Lung (tissue), 12 donors: ENCODE measurements around the gene ASIC1. TPM values are rescaled to one million over a fixed set of nuclear protein-coding genes. Genes with fewer than 3 reads are reported as not detected.

Experiments
- ATAC-seq: fragments of 200-7000 bp; cut with Tn5 transposase; one replicate; pipeline ENCODE4 v1.9.1; 2020; ENCODE audit warnings: moderate number of reproducible peaks; ENCODE audit not compliant: insufficient read depth, low FRiP score
- DNase-seq, 3 donors: peaks; one replicate each; pipeline ENCODE4 v3.0.0-alpha.2; 2013 to 2017
- H3K27ac ChIP-seq, 2 donors: one replicate each; pipeline ENCODE4 v1.5.1; 2013; ENCODE audit warnings: mild to moderate bottlenecking in 2 of 2, moderate library complexity in 2 of 2, control low read depth in 1 of 2, inconsistent platforms in 1 of 2, low read depth in 1 of 2, low read length in 1 of 2
- H3K27me3 ChIP-seq, 3 donors: one replicate each; pipeline ENCODE4 v1.5.1; 2013; ENCODE audit warnings: low read length in 2 of 3; ENCODE audit not compliant: control insufficient read depth in 3 of 3, insufficient read depth in 3 of 3
- H3K36me3 ChIP-seq, 4 donors: one replicate each; pipeline ENCODE4 v1.5.1; 2013; ENCODE audit warnings: low read length in 4 of 4, mild to moderate bottlenecking in 1 of 4, moderate library complexity in 1 of 4; ENCODE audit not compliant: control insufficient read depth in 4 of 4, insufficient read depth in 4 of 4
- H3K4me1 ChIP-seq, 5 donors: one replicate each; pipeline ENCODE4 v1.5.1; 2013; ENCODE audit warnings: low read length in 5 of 5, mild to moderate bottlenecking in 2 of 5, moderate library complexity in 1 of 5; ENCODE audit not compliant: control insufficient read depth in 5 of 5, insufficient read depth in 5 of 5
- H3K4me3 ChIP-seq: one replicate; pipeline ENCODE4 v1.5.1; 2013; ENCODE audit warnings: mild to moderate bottlenecking, control low read depth, moderate library complexity
- H3K9ac ChIP-seq, 2 donors: one replicate each; pipeline ENCODE4 v1.5.1; 2013; ENCODE audit warnings: low read length in 2 of 2, control low read depth in 1 of 2; ENCODE audit not compliant: insufficient read depth in 1 of 2
- H3K9me3 ChIP-seq, 4 donors: one replicate each; pipeline ENCODE4 v1.5.1; 2013; ENCODE audit warnings: low read length in 3 of 4, mild to moderate bottlenecking in 1 of 4, moderate library complexity in 1 of 4; ENCODE audit not compliant: control insufficient read depth in 4 of 4, insufficient read depth in 3 of 4
- WGBS, 2 donors: extraction: QIAGEN DNeasy Blood & Tissue Kit; methylation state at CpG; one replicate each; pipeline ENCODE4 v1.1.7; 2013; 5-methylcytosine and 5-hydroxymethylcytosine counted together
- polyA plus RNA-seq, 2 donors: library from polyadenylated mRNA; stranded (reverse); fragments of 200-250 nt; gene quantifications; one replicate each; pipeline ENCODE4 v1.2.1, GENCODE V29; 2013
- total RNA-seq, 2 donors: library from RNA; depleted of rRNA in 1 of 2; stranded (reverse); fragments of >200 nt in 1 of 2; gene quantifications; one replicate each; pipeline ENCODE4 v1.2.1, GENCODE V29; 2014 to 2021
- TF ChIP-seq, protein P1 (sequence below): IDR thresholded peaks from 2 replicates; pipeline ENCODE4 v1.5.1; 2012; ENCODE audit warnings: mild to moderate bottlenecking; ENCODE audit errors: control extremely low read depth, extremely low read depth
- donor health status: control.
- donor health status: control.
- donor health status: Bipolar disorder and iron deficiency.
- donor health status: healthy.
- donor health status: DM: yes; HTN: yes; CAD: no.

Gene ASIC1
- total and polyA plus RNA-seq, 4 donors: 0.41 to 2.0 (median 1.3) TPM

DNA sequence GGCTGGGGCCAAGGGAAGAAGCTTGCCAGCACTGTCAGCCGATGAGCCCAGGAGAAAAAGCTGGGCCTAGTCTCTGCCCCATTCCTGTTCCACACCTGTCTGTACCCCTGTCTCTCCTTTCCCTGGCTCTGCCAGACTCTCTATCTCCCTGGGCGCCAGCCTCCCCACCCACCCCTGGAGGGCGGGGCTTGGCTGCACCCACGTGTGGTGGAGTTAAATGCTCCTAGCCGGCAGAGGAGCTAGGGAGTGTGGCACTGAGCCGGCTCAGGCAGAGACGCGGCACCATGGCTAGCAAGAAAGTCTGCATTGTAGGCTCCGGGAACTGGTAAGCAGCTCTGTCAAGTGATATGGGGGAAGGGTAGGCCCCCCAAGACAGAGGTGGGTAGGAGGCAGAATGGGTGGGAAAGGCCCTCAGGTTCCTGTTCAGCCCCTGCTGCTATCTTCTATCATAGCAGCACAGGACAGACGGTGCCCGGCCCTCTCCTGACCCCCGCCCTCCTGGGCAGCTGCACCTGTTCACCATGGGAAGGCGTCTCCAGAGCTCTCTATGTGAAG lies 46.4 kb downstream of the ASIC1 start, which contains the start of gene GPD1:
Gene GPD1 (plus strand): TSS at position 242 of the 555 bp plus-strand sequence. CDS start 43 bp downstream, at position 285.
- no peak within 1 kb of the TSS for H3K4me3 ChIP-seq
- DNase-seq: peak; percentile 29 to 52 (median 52)
- peak within 1 kb of the TSS in 1 of 2 donors; percentile 20 for H3K27ac ChIP-seq
- peaks cover 0 to 9% (median 0%) of the 10 kb centered on the region in 5 donors for H3K4me1 ChIP-seq
- peaks cover 8 to 17% (median 13%) of the 10 kb centered on the region in 4 donors for H3K36me3 ChIP-seq
- 32 to 57% methylated on average over 13 of the region's 13 CpGs for WGBS, 2 donors
- no peaks in the 10 kb centered on the region for H3K27me3 ChIP-seq
- no peaks in the 10 kb centered on the region for H3K9me3 ChIP-seq
- peak; percentile 67 for ATAC-seq
- no peak within 1 kb of the TSS for H3K9ac ChIP-seq
- TF ChIP-seq, protein P1, sequence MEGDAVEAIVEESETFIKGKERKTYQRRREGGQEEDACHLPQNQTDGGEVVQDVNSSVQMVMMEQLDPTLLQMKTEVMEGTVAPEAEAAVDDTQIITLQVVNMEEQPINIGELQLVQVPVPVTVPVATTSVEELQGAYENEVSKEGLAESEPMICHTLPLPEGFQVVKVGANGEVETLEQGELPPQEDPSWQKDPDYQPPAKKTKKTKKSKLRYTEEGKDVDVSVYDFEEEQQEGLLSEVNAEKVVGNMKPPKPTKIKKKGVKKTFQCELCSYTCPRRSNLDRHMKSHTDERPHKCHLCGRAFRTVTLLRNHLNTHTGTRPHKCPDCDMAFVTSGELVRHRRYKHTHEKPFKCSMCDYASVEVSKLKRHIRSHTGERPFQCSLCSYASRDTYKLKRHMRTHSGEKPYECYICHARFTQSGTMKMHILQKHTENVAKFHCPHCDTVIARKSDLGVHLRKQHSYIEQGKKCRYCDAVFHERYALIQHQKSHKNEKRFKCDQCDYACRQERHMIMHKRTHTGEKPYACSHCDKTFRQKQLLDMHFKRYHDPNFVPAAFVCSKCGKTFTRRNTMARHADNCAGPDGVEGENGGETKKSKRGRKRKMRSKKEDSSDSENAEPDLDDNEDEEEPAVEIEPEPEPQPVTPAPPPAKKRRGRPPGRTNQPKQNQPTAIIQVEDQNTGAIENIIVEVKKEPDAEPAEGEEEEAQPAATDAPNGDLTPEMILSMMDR: no peak

DNA sequence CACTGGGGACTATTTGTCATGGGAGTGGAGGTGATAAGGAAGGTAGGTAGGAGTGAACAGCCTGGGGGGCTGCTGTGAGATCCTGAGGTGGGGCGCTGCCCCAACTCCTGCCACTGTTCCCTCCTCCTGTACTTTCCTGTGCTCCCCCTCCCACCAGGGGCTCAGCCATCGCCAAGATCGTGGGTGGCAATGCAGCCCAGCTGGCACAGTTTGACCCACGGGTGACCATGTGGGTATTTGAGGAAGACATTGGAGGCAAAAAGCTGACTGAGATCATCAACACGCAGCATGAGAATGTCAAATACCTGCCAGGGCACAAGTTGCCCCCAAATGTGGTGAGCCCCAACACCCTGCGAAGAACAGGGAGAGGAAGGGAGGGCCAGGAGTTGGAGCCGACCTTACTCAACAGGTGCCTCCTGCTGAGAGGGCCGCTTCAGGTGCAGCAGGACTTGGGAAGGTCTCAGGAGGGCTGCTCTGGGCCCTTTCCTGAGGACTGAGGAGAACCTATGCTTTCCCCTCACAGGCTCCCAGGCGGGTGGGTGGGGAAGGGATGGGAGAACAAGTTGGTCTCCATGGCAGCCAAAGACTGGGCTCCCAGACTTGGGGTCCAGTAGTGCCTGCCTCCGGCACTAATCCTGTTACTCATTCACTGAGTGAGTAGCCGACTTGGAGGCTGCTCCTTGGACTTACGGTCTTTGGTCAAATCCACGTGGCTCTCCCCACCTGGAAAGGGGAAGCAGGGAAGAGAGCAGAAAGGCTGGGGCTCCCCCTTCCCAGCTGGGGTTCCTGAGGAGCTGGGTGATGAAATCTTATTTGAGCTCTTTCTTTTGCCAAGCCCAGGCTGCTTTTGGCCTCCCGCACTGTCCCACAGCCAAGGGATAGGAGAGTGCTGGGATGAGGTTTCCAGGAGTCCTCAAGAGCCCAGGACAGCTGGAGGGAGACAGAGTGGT lies 47.3 kb downstream of the ASIC1 start:
- Histone ChIP-seq H3K4me1 (peaks cover 0 to 9% (median 0%) of the 10 kb centered on the region in 5 donors), H3K36me3 (peaks cover 3 to 8% (median 5%) of the 10 kb centered on the region in 4 donors), H3K9me3 (no peaks in the 10 kb centered on the region), H3K27me3 (no peaks in the 10 kb centered on the region), H3K9ac (no peak overlapping the region), H3K4me3 (no peak overlapping the region), H3K27ac (no peak overlapping the region)
- DNase-seq (peak in 1 of 3 donors; percentile 59), ATAC-seq (no peak)
- WGBS, 2 donors: 69 to 75% methylated on average over 14 of the region's 14 CpGs
- TF ChIP-seq, protein P1: no peak

DNA sequence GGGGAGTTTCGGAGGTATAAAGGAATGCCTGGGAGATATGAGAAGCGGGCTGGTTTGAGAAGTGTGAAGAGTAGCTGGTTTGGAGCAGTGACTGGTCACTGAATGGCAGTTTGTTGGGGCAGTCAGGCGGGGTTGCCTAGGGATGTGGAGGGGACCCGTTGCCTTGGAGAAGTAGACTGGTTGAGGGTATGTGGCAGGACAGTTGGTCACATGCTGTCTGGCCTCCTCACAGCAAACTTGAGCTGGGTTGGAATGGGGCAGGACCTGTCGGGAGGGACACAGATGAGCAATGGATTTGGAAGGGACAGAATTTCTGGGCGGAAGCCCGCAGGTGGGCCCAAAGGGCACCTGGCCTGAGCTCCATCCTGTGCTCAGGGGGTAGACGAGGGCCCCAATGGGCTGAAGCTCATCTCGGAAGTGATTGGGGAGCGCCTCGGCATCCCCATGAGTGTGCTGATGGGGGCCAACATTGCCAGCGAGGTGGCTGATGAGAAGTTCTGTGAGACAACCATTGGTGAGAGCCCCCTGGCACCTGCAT lies 48.6 kb downstream of the ASIC1 start:
- H3K9me3 ChIP-seq: no peaks in the 10 kb centered on the region
- no peaks in the 10 kb centered on the region for H3K27me3 ChIP-seq
- peaks cover 0 to 13% (median 0%) of the 10 kb centered on the region in 5 donors for H3K4me1 ChIP-seq
- no peak for DNase-seq
- TF ChIP-seq, protein P1: no peak
- no peak overlapping the region for H3K4me3 ChIP-seq
- no peak overlapping the region for H3K9ac ChIP-seq
- no peak overlapping the region for H3K27ac ChIP-seq
- WGBS, 2 donors: 95 to 97% methylated on average over 9 to 12 of the region's 12 CpGs
- peaks cover 0 to 2% (median 0%) of the 10 kb centered on the region in 4 donors for H3K36me3 ChIP-seq
- ATAC-seq: no peak
